H9 (cell line): ENCODE measurements around the gene FBXO39. TPM values are rescaled to one million over a fixed set of nuclear protein-coding genes. Genes with fewer than 3 reads are reported as not detected.

ENCODE experiments used
- DNase-seq: peaks from one replicate; pipeline ENCODE4 v3.0.0-alpha.2; 2017
- H2AFZ ChIP-seq: one replicate; pipeline ENCODE4 v1.6.1; 2013; ENCODE audit warnings: mild to moderate bottlenecking, low read length, control low read depth, moderate library complexity
- H2AK5ac ChIP-seq: 2 replicates; pipeline ENCODE4 v1.6.1; 2013; ENCODE audit warnings: low read length, control low read depth, mixed read lengths; ENCODE audit not compliant: insufficient read length
- H2BK120ac ChIP-seq: one replicate; pipeline ENCODE4 v1.6.1; 2013; ENCODE audit warnings: low read depth, mild to moderate bottlenecking, low read length, control low read depth, inconsistent platforms; ENCODE audit not compliant: poor library complexity, severe bottlenecking
- H2BK12ac ChIP-seq: 2 replicates; pipeline ENCODE4 v1.6.1; 2013; ENCODE audit warnings: low read length, control low read depth, mixed read lengths, low read depth; ENCODE audit not compliant: insufficient read length
- H2BK15ac ChIP-seq: 2 replicates; pipeline ENCODE4 v1.6.1; 2013; ENCODE audit warnings: low read depth, low read length, control low read depth
- H2BK20ac ChIP-seq: one replicate; pipeline ENCODE4 v1.6.1; 2013; ENCODE audit warnings: low read depth, mild to moderate bottlenecking, low read length, control low read depth, inconsistent platforms; ENCODE audit not compliant: poor library complexity, severe bottlenecking
- H2BK5ac ChIP-seq: 2 replicates; pipeline ENCODE4 v1.6.1; 2013; ENCODE audit warnings: low read length, control low read depth, mixed read lengths; ENCODE audit not compliant: insufficient read length
- H3K14ac ChIP-seq: 2 replicates; pipeline ENCODE4 v1.6.1; 2013; ENCODE audit warnings: low read length, control low read depth; ENCODE audit not compliant: insufficient read depth
- H3K18ac ChIP-seq: 2 replicates; pipeline ENCODE4 v1.6.1; 2013; ENCODE audit warnings: low read depth, mild to moderate bottlenecking, mixed read lengths, low read length, control low read depth; ENCODE audit not compliant: insufficient read length
- H3K23ac ChIP-seq: 2 replicates; pipeline ENCODE4 v1.6.1; 2013; ENCODE audit warnings: low read length, control low read depth, mixed read lengths, low read depth; ENCODE audit not compliant: insufficient read length
- H3K23me2 ChIP-seq: 2 replicates; pipeline ENCODE4 v1.6.1; 2013; ENCODE audit warnings: low read depth, mild to moderate bottlenecking, mixed read lengths, low read length, control low read depth; ENCODE audit not compliant: insufficient read length, poor library complexity, severe bottlenecking
- H3K27ac ChIP-seq: 2 replicates; pipeline ENCODE4 v1.5.1; 2013; ENCODE audit warnings: low read length, control low read depth, mixed read lengths, low read depth; ENCODE audit not compliant: insufficient read length
- H3K27me3 ChIP-seq: 2 replicates; pipeline ENCODE4 v1.6.1; 2013; ENCODE audit warnings: low read length, control low read depth, inconsistent platforms; ENCODE audit not compliant: insufficient read depth
- H3K4ac ChIP-seq: 2 replicates; pipeline ENCODE4 v1.6.1; 2013; ENCODE audit warnings: low read depth, mild to moderate bottlenecking, control low read depth, inconsistent platforms, low read length, moderate library complexity
- H3K4me1 ChIP-seq: 2 replicates; pipeline ENCODE4 v1.6.1; 2013; ENCODE audit warnings: low read length, control low read depth, inconsistent platforms; ENCODE audit not compliant: insufficient read depth
- H3K4me2 ChIP-seq: 2 replicates; pipeline ENCODE4 v1.6.1; 2013; ENCODE audit warnings: low read length, control low read depth, mixed read lengths; ENCODE audit not compliant: insufficient read length, insufficient read depth
- H3K56ac ChIP-seq: 2 replicates; pipeline ENCODE4 v1.6.1; 2013; ENCODE audit warnings: low read depth, mild to moderate bottlenecking, mixed read lengths, low read length, control low read depth; ENCODE audit not compliant: insufficient read length
- H3K79me1 ChIP-seq: 2 replicates; pipeline ENCODE4 v1.6.1; 2013; ENCODE audit warnings: low read depth, mild to moderate bottlenecking, moderate library complexity, low read length, control low read depth, inconsistent platforms; ENCODE audit not compliant: insufficient read depth, poor library complexity, severe bottlenecking
- H3K79me2 ChIP-seq: 2 replicates; pipeline ENCODE4 v1.6.1; 2013; ENCODE audit warnings: low read length, control low read depth, inconsistent platforms; ENCODE audit not compliant: insufficient read depth
- H3K9ac ChIP-seq: 2 replicates; pipeline ENCODE4 v1.6.1; 2013; ENCODE audit warnings: low read length, control low read depth, mixed read lengths; ENCODE audit not compliant: insufficient read length; ENCODE audit errors: extremely low read depth
- H3K9me3 ChIP-seq: one replicate; pipeline ENCODE4 v1.6.1; 2013; ENCODE audit warnings: low read depth, low read length, inconsistent platforms; ENCODE audit not compliant: control insufficient read depth
- H3T11ph ChIP-seq: one replicate; pipeline ENCODE4 v1.6.1; 2013; ENCODE audit warnings: mild to moderate bottlenecking, low read length, control low read depth, inconsistent platforms
- H4K20me1 ChIP-seq: one replicate; pipeline ENCODE4 v1.6.1; 2013; ENCODE audit not compliant: control insufficient read depth, insufficient read length, insufficient read depth
- H4K5ac ChIP-seq: 2 replicates; pipeline ENCODE4 v1.6.1; 2013; ENCODE audit warnings: low read depth, mild to moderate bottlenecking, mixed read lengths, low read length, control low read depth; ENCODE audit not compliant: insufficient read length
- H4K8ac ChIP-seq: replicated peaks from 2 replicates; pipeline ENCODE4 v1.6.1; 2013; ENCODE audit warnings: low read length, control low read depth, mixed read lengths, low read depth; ENCODE audit not compliant: insufficient read length
- H4K91ac ChIP-seq: 2 replicates; pipeline ENCODE4 v1.6.1; 2013; ENCODE audit warnings: low read depth, mild to moderate bottlenecking, moderate library complexity, mixed read lengths, low read length, control low read depth; ENCODE audit not compliant: insufficient read length
- H3K27ac Mint-ChIP-seq, 3 experiments: 2 replicates in 2 of 3; 3 replicates in 1 of 3; pipeline ENCODE4 v1.8.0; 2020 to 2021; ENCODE audit warnings: mixed read lengths in 3 of 3, mild to moderate bottlenecking in 1 of 3, moderate library complexity in 1 of 3
- H3K27me3 Mint-ChIP-seq: 2 replicates; pipeline ENCODE4 v1.8.0; 2021; ENCODE audit warnings: low read depth, mild to moderate bottlenecking, moderate library complexity, mixed read lengths
- H3K36me3 Mint-ChIP-seq, 3 experiments: 2 replicates in 2 of 3; 3 replicates in 1 of 3; pipeline ENCODE4 v1.8.0; 2020 to 2021; ENCODE audit warnings: low read depth in 3 of 3, mixed read lengths in 3 of 3; ENCODE audit not compliant: insufficient read depth in 1 of 3
- H3K4me1 Mint-ChIP-seq, 2 experiments: 2 replicates each; pipeline ENCODE4 v1.8.0; 2020; ENCODE audit warnings: mixed read lengths in 2 of 2
- H3K4me3 Mint-ChIP-seq, 2 experiments: 2 replicates in 1 of 2; 3 replicates in 1 of 2; pipeline ENCODE4 v1.8.0; 2020 to 2021; ENCODE audit warnings: mild to moderate bottlenecking in 2 of 2, mixed read lengths in 2 of 2, moderate library complexity in 1 of 2
- H3K9me3 Mint-ChIP-seq, 2 experiments: 2 replicates in 1 of 2; 3 replicates in 1 of 2; pipeline ENCODE4 v1.8.0; 2020; ENCODE audit warnings: mild to moderate bottlenecking in 2 of 2, mixed read lengths in 2 of 2, moderate library complexity in 1 of 2
- CTCF ChIP-seq: fragments of 200-600 bp; sonication (generic); conservative IDR thresholded peaks from 3 replicates; pipeline ENCODE4 v1.8.0; 2021; ENCODE audit warnings: antibody characterized with exemption, mild to moderate bottlenecking
- WGBS: extraction: QIAGEN DNeasy Blood & Tissue Kit; methylation state at CpG from one replicate; pipeline ENCODE4 v1.1.7; 2013; ENCODE audit warnings: missing lambda C conversion rate, low lambda C conversion rate, mixed read lengths; ENCODE audit not compliant: insufficient read length; ENCODE audit errors: extremely low coverage; 5-methylcytosine and 5-hydroxymethylcytosine counted together
- total RNA-seq: library from RNA; stranded (reverse); gene quantifications from 2 replicates; pipeline ENCODE4 v1.2.1, GENCODE V29; 2021

Gene FBXO39
- total RNA-seq, 1 experiment from 2014 or later = not detected

DNA sequence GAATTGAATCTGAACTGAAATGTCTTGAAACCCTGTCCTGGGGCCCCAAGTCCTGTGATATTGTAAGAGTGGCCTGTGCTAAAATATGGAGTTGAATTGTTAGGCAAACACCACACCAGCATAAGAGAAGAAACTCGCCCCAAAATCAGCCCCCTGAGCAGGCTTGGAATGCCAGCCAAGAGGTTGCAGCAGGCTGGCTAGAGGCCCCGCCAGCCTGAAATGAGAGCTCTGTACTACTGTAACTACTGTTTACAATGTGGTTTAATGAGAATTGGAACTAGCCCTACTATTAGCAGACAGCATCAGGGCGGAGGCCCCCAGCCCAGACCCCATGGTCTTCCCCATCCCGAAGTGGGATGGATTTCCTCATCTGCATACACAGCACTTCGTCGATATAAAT, 23.7 kb downstream of the FBXO39 start:
- no peak overlapping the region; the same call in 1 of the 2 replicates for H3K14ac ChIP-seq
- no peak overlapping the region for H3K27ac ChIP-seq
- no peak for TF ChIP-seq CTCF
- H3K4me1 Mint-ChIP-seq = peaks cover 15 to 20% of the 10 kb centered on the region in 2 experiments
- no peaks in the 10 kb centered on the region for H3K36me3 Mint-ChIP-seq
- no CpG with 5 or more reads among the region's 6 CpGs for WGBS
- no peaks in the 10 kb centered on the region for H3K9me3 ChIP-seq
- peaks cover 18% of the 10 kb centered on the region for H3K27me3 Mint-ChIP-seq
- H3K23me2 ChIP-seq = no peaks in the 10 kb centered on the region
- no peaks in the 10 kb centered on the region for H3K79me2 ChIP-seq
- no peak overlapping the region for H2BK15ac ChIP-seq
- H4K5ac ChIP-seq = no peak overlapping the region
- no peak for DNase-seq
- no peak overlapping the region for H3K4me2 ChIP-seq
- no peaks in the 10 kb centered on the region for H3K9me3 Mint-ChIP-seq
- no peak overlapping the region for H2BK5ac ChIP-seq
- H2AK5ac ChIP-seq = no peak overlapping the region
- H3K9ac ChIP-seq = no peak overlapping the region
- no peak overlapping the region for H3K4ac ChIP-seq
- no peak overlapping the region for H3K4me3 Mint-ChIP-seq
- H4K20me1 ChIP-seq = no peaks in the 10 kb centered on the region
- no peaks in the 10 kb centered on the region for H3K79me1 ChIP-seq
- no peak overlapping the region for H2AFZ ChIP-seq
- no peak overlapping the region for H4K8ac ChIP-seq
- no peak overlapping the region for H3K27ac Mint-ChIP-seq
- H3K18ac ChIP-seq = no peak overlapping the region
- no peak overlapping the region for H3K23ac ChIP-seq
- H3T11ph ChIP-seq = no peak overlapping the region
- no peak overlapping the region for H2BK12ac ChIP-seq
- H3K27me3 ChIP-seq = no peaks in the 10 kb centered on the region
- no peak overlapping the region for H4K91ac ChIP-seq
- H3K4me1 ChIP-seq = no peaks in the 10 kb centered on the region
- H2BK120ac ChIP-seq = no peak overlapping the region
- no peak overlapping the region for H3K56ac ChIP-seq
- H2BK20ac ChIP-seq = no peak overlapping the region
